Neutrophil (primary cell): ENCODE results near the gene SLC7A6.

Source experiments
- H3K27ac ChIP-seq: fragments of 200-600 bp; sonication (generic); 2 replicates; pipeline ENCODE4 v1.5.1; 2016; ENCODE audit warnings: mild to moderate bottlenecking, moderate library complexity
- H3K27me3 ChIP-seq: fragments of 200-600 bp; sonication (generic); 2 replicates; pipeline ENCODE4 v1.6.0; 2016; ENCODE audit warnings: mild to moderate bottlenecking
- H3K36me3 ChIP-seq: fragments of 200-600 bp; sonication (generic); 2 replicates; pipeline ENCODE4 v1.5.1; 2017
- H3K4me1 ChIP-seq, 2 experiments: fragments of 200-600 bp in 1 of 2; sonication (generic) in 1 of 2; 1 replicate in 1 of 2; 2 replicates in 1 of 2; pipeline versions ENCODE4 v1.5.1 to v1.6.1; 2013 to 2016; ENCODE audit warnings: low read depth in 1 of 2, low read length in 1 of 2, mild to moderate bottlenecking in 1 of 2, moderate library complexity in 1 of 2; ENCODE audit not compliant: control insufficient read depth in 1 of 2, insufficient read depth in 1 of 2
- H3K4me3 ChIP-seq, 2 experiments: fragments of 200-600 bp in 1 of 2; sonication (generic) in 1 of 2; 1 replicate in 1 of 2; 2 replicates in 1 of 2; pipeline ENCODE4 v1.5.1; 2013 to 2016; ENCODE audit warnings: low read depth in 1 of 2, low read length in 1 of 2, mild to moderate bottlenecking in 1 of 2, moderate library complexity in 1 of 2
- H3K9me3 ChIP-seq: fragments of 200-600 bp; sonication (generic); 2 replicates; pipeline ENCODE4 v1.5.1; 2016
- CTCF ChIP-seq: fragments of 200-600 bp; sonication (generic); IDR thresholded peaks from 2 replicates; pipeline ENCODE4 v1.5.1; 2016; ENCODE audit warnings: antibody characterized with exemption

SLC7A6 gene

GRCh38 chr16:68228652-68229051 lies 35.7 kb upstream of the SLC7A6 start:
- no peak overlapping the region for H3K27ac ChIP-seq
- H3K36me3 ChIP-seq: peaks cover 60% of the 10 kb centered on the region
- H3K4me1 ChIP-seq: no peaks in the 10 kb centered on the region
- no peak for TF ChIP-seq CTCF
- no peak overlapping the region for H3K4me3 ChIP-seq
- no peaks in the 10 kb centered on the region for H3K9me3 ChIP-seq
- H3K27me3 ChIP-seq: peaks cover 2% of the 10 kb centered on the region

- peaks cover 60% of the 10 kb centered on the region for H3K36me3 ChIP-seq
- peak; percentile 70 for TF ChIP-seq CTCF
- no peak overlapping the region for H3K27ac ChIP-seq
Observed at GRCh38 chr16:68229431-68230175, 34.7 kb upstream of the SLC7A6 start.

GRCh38 chr16:68230176-68230571 lies 34.2 kb upstream of the SLC7A6 start:
- Histone ChIP-seq H3K27ac (no peak overlapping the region), H3K36me3 (peaks cover 60% of the 10 kb centered on the region), H3K4me3 (no peak overlapping the region), H3K9me3 (no peaks in the 10 kb centered on the region), H3K4me1 (no peaks in the 10 kb centered on the region), H3K27me3 (peaks cover 17% of the 10 kb centered on the region)
- TF ChIP-seq CTCF: no peak

More at GRCh38 chr16:68229431-68230175, 34.7 kb upstream of the SLC7A6 start:
- Histone ChIP-seq H3K4me3 (no peak overlapping the region), H3K27me3 (peaks cover 12% of the 10 kb centered on the region), H3K4me1 (no peaks in the 10 kb centered on the region), H3K9me3 (no peaks in the 10 kb centered on the region)

GRCh38 chr16:68230956-68231355 lies 33.4 kb upstream of the SLC7A6 start:
- no peaks in the 10 kb centered on the region for H3K9me3 ChIP-seq
- peaks cover 25% of the 10 kb centered on the region for H3K27me3 ChIP-seq
- H3K4me3 ChIP-seq: no peak overlapping the region
- peaks cover 2 to 3% of the 10 kb centered on the region in 2 experiments for H3K4me1 ChIP-seq
- TF ChIP-seq CTCF: no peak
- no peak overlapping the region for H3K27ac ChIP-seq
- peaks cover 56% of the 10 kb centered on the region for H3K36me3 ChIP-seq

GRCh38 chr16:68231384-68232136 lies 32.8 kb upstream of the SLC7A6 start:
- H3K4me3 ChIP-seq: no peak overlapping the region
- H3K27me3 ChIP-seq: peaks cover 31% of the 10 kb centered on the region
- peaks cover 8 to 9% of the 10 kb centered on the region in 2 experiments for H3K4me1 ChIP-seq
- H3K9me3 ChIP-seq: no peaks in the 10 kb centered on the region
- H3K27ac ChIP-seq: no peak overlapping the region
- no peak for TF ChIP-seq CTCF
- peaks cover 50% of the 10 kb centered on the region for H3K36me3 ChIP-seq
